Parathyroid adenoma (tissue), 2 donors: ENCODE results near the gene NUP205.
A peak's percentile ranks its signal among the peaks of the same experiment; 100 is the strongest.

Experiments used
- H2AFZ ChIP-seq: fragments of 300-600 bp; sonication (generic); one replicate; pipeline ENCODE4 v1.7.0; 2017; ENCODE audit warnings: antibody characterized with exemption, mild to moderate bottlenecking
- H3K27ac ChIP-seq: fragments of 300-600 bp; sonication (generic); one replicate; pipeline ENCODE4 v1.7.0; 2017
- H3K27me3 ChIP-seq: fragments of 300-600 bp; sonication (generic); one replicate; pipeline ENCODE4 v1.7.0; 2017; ENCODE audit warnings: low read length; ENCODE audit not compliant: control insufficient read depth, insufficient read depth
- H3K36me3 ChIP-seq: fragments of 300-600 bp; sonication (generic); one replicate; pipeline ENCODE4 v1.7.0; 2017; ENCODE audit warnings: low read length; ENCODE audit not compliant: control insufficient read depth, insufficient read depth
- H3K4me1 ChIP-seq: fragments of 300-600 bp; sonication (generic); one replicate; pipeline ENCODE4 v1.7.0; 2017; ENCODE audit warnings: control low read depth
- H3K4me2 ChIP-seq: fragments of 300-600 bp; sonication (generic); one replicate; pipeline ENCODE4 v1.7.0; 2017; ENCODE audit warnings: low read length
- H3K4me3 ChIP-seq: fragments of 300-600 bp; sonication (generic); one replicate; pipeline ENCODE4 v1.7.0; 2017; ENCODE audit warnings: low read depth, low read length
- H3K79me2 ChIP-seq: fragments of 300-600 bp; sonication (generic); one replicate; pipeline ENCODE4 v1.7.0; 2017; ENCODE audit warnings: control low read depth
- H3K9ac ChIP-seq: fragments of 300-600 bp; sonication (generic); one replicate; pipeline ENCODE4 v1.7.0; 2017; ENCODE audit warnings: mild to moderate bottlenecking
- H3K9me3 ChIP-seq: fragments of 300-600 bp; sonication (generic); one replicate; pipeline ENCODE4 v1.7.0; 2017; ENCODE audit warnings: low read length; ENCODE audit not compliant: control insufficient read depth
- TF ChIP-seq, protein P1 (sequence below): fragments of 300-600 bp; sonication (generic); IDR thresholded peaks from one replicate; pipeline ENCODE4 v1.7.0; 2017; ENCODE audit warnings: antibody characterized with exemption, mild to moderate bottlenecking
- donor health status: primary hyperparathyroidism.

NUP205 gene

DNA sequence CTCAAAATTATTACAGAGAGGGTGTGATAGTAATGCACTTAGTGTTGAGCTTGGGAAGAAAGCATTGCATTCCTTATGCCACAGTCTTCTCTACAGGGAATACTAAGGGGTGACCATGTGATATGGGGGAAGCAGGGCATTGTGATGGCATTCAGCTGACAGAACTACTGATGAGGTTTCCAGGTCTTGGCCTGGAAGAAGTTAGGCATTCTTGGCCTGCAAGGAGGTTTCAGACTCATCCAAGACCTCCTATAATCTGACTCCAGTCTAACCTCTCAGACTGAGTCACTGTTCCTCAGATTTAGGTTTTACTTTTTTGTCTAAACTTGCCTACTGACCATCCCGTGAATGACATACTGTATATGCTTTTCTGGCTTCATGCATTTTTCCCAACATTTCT, 112.5 kb downstream of the NUP205 start:
- H3K9me3 ChIP-seq: no peaks in the 10 kb centered on the region
- no peak overlapping the region for H3K9ac ChIP-seq
- no peaks in the 10 kb centered on the region for H3K4me1 ChIP-seq
- H3K79me2 ChIP-seq: peaks cover 29% of the 10 kb centered on the region
- no peak overlapping the region for H3K4me3 ChIP-seq
- no peaks in the 10 kb centered on the region for H3K27me3 ChIP-seq
- H3K36me3 ChIP-seq: no peaks in the 10 kb centered on the region
- H3K4me2 ChIP-seq: no peak overlapping the region
- TF ChIP-seq, protein P1, sequence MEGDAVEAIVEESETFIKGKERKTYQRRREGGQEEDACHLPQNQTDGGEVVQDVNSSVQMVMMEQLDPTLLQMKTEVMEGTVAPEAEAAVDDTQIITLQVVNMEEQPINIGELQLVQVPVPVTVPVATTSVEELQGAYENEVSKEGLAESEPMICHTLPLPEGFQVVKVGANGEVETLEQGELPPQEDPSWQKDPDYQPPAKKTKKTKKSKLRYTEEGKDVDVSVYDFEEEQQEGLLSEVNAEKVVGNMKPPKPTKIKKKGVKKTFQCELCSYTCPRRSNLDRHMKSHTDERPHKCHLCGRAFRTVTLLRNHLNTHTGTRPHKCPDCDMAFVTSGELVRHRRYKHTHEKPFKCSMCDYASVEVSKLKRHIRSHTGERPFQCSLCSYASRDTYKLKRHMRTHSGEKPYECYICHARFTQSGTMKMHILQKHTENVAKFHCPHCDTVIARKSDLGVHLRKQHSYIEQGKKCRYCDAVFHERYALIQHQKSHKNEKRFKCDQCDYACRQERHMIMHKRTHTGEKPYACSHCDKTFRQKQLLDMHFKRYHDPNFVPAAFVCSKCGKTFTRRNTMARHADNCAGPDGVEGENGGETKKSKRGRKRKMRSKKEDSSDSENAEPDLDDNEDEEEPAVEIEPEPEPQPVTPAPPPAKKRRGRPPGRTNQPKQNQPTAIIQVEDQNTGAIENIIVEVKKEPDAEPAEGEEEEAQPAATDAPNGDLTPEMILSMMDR: no peak
- H3K27ac ChIP-seq: no peak overlapping the region
- no peak overlapping the region for H2AFZ ChIP-seq

DNA sequence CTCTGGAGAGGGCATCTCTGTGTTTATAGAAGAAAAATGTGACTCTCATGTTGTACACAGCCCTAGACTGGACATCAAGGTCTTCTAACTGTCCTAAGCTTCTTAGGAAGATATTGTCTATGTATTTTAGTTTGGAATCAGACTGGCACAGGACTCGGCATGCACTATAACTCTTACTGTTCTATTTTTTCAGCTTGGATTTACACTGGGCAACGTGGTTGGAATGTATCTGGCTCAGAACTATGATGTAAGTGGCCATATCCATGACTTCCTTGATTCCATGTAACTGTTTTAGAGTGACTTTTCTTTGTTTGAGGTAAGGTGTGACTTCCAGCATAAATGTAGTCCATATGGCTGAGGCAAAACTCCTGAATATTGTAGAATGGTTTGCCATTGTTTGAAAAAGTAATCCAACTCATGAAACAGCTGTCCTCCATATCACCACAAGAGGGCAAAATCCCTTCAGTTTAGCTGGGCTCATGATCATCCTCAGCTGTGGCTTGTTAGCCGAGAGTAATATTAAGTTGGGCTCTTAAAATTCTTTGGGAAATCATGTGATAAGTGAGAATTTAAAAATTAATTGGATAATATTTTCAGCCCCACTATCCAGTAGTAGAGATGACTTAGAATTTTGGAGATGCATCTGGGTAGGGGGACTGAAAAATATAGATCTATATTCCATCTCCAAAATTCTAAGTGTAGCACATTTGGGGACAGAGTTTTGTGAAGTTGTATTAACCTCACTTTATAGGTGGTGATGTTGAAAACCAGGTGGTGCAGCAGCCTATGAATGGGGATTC, 115.0 kb downstream of the NUP205 start:
- Histone ChIP-seq H3K36me3 (no peaks in the 10 kb centered on the region), H2AFZ (no peak overlapping the region), H3K27me3 (no peaks in the 10 kb centered on the region), H3K4me3 (no peak overlapping the region), H3K4me1 (no peaks in the 10 kb centered on the region), H3K79me2 (peaks cover 20% of the 10 kb centered on the region), H3K27ac (no peak overlapping the region), H3K4me2 (no peak overlapping the region), H3K9me3 (no peaks in the 10 kb centered on the region), H3K9ac (peak overlapping the region; percentile 3)
- TF ChIP-seq, protein P1: peak; percentile 75

DNA sequence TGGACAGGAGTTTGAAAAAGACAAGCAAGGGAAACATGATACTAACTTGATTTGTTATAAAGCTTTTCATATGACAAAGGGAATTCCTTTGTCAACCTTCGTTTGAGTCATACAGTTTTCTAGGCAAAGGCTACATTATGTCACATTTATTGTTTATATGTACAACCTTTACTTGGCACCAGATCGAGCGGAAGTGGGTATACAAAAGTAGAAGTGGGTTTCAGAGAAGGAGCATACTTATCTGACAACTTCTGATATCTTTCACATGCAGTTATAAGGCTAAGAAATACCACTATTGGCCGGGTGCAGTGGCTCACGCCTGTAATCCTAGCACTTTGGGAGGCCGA, 115.6 kb downstream of the NUP205 start:
- Histone ChIP-seq H3K27me3 (no peaks in the 10 kb centered on the region), H3K36me3 (no peaks in the 10 kb centered on the region), H3K4me3 (no peak overlapping the region), H3K27ac (no peak overlapping the region), H3K4me2 (no peak overlapping the region), H3K4me1 (no peaks in the 10 kb centered on the region), H3K79me2 (peaks cover 14% of the 10 kb centered on the region), H3K9ac (no peak overlapping the region), H3K9me3 (no peaks in the 10 kb centered on the region), H2AFZ (no peak overlapping the region)
- TF ChIP-seq, protein P1: no peak

DNA sequence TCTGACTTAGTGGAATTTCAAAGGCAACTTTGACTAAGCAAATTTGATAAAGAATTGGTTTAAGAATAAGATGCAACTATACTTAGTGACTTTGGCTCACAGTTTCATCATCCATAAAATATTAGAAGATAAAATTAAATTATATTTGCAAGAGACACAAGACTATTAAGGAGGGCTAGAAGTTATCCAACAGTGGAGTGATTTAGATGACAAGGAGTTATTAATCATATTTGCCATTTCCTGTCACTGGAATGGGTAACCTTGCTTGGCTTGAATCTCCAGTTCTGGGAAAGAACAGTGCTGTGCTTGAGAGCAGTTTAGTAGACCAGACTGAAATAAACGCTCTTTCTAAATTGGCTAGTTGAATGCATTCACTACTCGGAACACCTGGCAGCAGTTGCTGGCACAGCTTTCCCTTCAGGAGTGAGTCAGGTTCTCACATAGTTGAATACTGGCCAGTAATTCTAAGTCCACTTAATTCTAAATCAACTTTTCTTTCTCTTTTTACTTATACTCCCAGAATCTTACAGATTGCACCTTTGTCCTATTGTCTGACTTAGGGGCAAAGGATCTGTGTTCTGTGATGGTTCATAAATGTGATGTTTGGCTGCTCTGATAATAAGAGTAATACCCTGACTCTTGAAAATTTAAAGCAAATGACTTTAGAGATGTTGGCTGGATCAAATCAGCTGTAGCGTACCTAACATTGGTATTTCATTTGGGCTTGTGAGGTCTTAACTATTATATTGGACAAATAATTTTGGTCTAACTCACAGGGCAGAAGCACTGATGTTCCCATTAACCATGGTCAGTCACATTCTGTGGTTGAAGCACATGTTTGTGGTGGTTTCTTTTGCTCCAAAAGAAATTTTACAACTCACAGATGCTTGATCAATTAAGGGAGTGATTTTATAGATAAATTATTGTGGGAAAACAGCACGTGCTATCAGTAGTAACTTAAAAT, 121.2 kb downstream of the NUP205 start:
- H2AFZ ChIP-seq: no peak overlapping the region
- TF ChIP-seq, protein P1: no peak
- no peaks in the 10 kb centered on the region for H3K9me3 ChIP-seq
- H3K27ac ChIP-seq: no peak overlapping the region
- H3K27me3 ChIP-seq: no peaks in the 10 kb centered on the region
- no peaks in the 10 kb centered on the region for H3K4me1 ChIP-seq
- no peaks in the 10 kb centered on the region for H3K36me3 ChIP-seq
- no peak overlapping the region for H3K4me3 ChIP-seq
- peaks cover 2% of the 10 kb centered on the region for H3K79me2 ChIP-seq
- no peak overlapping the region for H3K4me2 ChIP-seq
- no peak overlapping the region for H3K9ac ChIP-seq
